Stimulated activated CD8-positive, alpha-beta memory T cell treated with anti-CD3 and anti-CD28 coated beads, Interleukin-7, amount 100 ng/mL, for 48 hours (primary cell): ENCODE measurements around the gene MAFG.
A peak's percentile ranks its signal among the peaks of the same experiment; 100 is the strongest.

Experiments
- DNase-seq, 2 donors: peaks; one replicate each; pipeline ENCODE4 v3.0.0-alpha.2; 2020; ENCODE audit warnings: low read depth in 1 of 2; ENCODE audit errors: extremely low read depth in 1 of 2

MAFG gene

DNA sequence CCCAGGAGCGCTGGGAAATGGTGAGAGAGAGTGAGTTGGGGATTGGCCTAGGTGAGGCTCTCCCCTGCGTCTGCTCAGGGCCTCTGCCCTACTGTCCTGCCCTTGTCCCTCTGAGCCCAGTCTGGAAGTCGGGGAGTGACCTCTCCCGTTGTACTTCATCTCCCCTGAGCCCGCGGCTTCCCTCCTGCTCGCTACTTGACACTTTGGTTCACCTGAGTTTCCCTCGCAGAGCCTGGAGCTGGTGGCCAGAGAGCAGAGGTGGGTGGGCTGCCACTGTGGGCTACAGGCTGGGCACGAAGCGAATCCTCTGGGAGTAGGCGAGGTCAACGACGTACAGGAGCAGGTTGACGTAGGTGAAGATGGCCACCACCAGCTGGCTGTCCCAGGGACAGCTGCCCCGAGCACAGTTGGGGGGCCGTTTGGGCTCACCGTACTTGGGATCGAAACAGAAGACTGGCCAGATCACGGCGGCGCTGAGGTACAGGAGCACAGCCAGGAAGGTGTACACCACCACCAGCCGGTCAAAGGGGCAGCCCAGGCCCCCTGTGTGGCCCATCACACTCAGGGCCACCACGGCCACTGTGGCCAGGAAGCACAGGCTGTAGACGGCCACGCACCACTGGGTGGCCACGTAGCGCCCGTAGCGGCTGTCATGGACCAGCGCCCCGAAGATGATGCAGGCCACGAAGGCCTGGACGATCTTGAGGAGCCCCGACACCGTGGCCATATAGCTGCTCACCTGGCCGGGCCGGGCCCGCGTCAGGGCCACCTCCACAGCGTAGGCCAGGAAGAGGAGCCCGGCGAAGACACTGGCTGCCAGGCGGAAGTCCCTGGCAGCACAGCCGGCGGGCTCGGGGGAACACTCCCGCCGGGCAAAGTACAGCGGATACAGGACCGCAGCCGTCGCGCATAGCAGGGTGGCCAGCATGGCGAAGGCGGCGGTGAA is 13.3 kb upstream of the MAFG start:
- DNase-seq, result no peak

DNA sequence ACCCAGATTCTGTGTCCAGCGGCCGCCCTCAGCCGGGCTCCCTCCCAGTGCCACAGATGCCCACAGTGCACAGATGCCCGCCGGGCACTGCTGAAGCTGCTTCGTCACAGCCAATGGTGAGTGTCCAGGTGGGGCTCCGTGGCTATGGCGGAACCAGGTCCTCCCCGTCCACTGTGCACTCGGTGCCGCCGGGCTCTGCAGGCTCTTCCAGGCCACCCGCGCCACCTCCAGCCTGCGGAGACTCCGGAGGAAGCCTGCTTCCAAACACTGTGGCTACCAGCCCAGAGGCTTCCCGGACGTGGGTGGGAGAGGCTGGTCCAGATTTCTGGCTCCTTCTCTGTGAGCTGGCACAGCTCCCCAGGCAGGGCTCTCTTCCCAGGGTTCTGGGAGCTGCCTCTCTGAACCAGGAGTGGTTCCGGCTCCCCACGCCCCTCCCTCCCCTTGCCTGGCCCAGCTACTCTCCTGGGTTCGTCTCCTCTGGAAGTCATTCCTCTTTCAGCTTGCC is 12.4 kb upstream of the MAFG start:
- no peak for DNase-seq

DNA sequence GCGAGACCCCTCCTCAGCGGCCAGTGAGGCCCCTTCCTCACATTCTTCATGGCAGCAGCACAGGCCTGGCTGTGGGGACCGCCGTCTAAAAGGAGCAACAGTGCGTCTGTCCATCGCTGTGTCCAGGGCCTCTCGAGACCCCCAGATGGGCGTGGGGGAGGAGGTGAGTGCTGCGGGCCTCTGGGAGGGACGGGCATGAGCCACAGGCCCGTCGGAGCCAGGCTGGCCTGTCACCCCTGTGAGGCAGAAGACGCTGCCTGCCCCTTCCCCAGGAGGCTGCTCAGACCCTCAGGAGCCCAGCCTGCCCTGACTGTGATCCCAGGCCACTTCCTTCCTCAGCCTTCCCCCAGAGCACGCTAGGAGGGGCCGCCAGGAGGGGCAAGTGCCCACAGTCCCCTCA is 11.7 kb upstream of the MAFG start:
- DNase-seq, result no peak

DNA sequence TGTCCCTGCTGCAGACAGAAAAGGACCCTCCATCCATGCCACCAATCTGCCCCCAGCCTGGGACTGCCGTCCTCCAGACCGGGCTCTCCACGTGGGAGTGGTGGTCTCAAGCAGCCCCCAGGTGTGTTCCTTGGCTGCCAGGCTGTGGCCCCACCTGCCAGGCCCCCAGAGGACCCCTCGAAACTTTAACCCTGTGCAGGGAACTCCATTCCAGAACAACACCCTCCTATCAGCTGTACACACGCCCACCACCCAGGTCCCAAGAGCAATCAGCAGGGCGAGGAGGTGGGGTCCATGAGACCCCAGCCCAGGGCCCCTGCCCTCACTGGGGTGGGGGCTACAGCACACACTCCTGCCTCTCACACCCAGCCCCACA is 8.2 kb upstream of the MAFG start:
- DNase-seq, result no peak

DNA sequence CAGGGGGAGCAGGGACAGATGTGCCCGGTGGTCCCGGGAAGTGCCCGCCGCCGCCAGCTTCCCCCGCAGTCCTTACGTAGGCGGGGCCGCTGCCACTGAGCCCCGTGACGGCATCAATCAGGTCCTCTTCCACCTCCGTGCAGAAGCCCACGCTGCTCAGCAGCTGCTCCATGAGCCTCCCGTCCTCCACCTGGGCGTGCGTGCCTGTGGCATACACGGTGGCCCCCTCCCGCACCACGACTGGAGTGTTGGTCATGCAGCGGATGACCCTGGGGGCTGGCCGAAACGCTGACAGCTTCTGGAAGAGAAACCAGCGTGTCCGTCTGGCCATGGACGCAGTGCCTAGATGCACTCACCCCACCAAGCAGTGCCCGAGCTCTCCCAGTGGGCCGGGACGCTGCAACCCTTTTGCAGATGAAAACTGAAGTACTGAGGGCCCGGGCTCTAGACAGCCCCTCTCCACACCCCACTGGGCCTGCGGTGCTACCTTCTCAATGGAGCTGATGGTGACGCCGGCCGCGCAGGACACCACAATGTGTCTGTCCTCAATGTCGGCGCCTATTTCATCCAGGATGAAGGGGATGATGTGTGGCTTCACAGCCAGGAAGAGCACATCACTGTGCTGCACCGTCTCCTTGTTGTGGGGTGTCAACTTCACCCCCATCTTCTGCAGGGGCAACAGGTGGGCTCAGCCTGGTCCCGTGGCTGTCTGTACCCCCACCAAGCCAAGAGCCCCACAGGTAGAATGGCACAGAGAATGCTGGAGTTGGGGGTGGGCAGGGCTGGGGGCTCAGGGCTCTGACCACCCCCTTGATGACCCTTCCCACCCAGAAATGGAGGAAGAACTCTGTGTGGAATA is 7.5 kb upstream of the MAFG start:
- DNase-seq, result no peak

DNA sequence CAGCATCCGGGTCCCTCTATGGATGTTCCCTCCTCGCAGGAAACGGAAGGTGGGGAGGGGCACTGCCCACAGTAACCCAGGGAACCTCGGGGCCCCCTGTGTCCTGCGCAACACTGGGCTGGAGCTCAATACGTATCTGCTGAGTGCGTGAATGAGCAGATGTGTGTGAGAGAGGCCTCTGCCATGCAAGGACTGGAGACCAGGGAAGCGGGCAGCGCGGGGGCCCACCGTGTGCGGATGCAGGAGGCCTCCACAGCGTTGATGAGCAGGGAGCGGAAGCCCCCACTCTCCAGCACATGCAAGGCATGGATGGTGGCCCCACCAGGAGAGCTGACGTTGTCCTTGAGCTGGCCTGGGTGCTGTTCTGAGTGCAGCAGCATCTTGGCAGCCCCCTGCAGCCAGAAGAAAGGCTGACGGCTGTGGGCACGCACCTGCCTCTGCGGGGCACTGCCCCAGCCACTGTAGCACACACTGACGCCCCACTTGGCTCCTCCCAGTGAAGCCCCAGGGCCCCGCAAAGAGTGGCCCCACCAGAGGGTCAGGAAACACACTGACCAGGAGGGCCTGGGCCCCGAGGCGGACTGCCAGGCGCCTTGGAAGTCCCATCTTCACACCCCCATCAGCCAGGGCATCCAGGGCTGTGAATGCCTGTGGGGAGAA is 6.7 kb upstream of the MAFG start:
- DNase-seq, result no peak

DNA sequence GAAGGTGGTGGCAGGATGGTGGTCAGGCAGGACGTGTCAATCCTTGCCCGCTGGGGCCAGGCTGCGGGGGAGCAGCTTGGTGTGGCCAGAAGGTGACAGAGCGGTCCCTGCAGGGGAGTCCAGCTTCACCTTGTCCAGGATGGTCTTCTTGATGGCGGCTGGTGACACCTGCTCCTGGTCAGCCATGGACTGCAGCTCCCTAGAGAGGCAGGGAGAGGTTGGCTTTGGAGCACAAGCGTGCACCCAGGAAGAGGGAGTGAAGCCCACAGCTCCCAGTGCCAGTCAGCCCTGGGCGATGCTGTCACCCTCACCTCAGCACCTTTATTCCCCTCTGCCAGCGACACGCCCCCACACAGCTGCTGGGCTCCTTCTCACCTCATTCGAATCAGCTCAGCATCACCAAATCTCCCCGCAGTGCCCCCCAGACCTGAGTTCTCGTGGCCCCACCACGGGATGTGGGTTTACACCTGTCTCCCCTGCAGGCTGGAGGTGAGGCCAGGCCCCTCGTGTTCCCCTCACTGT is 5.7 kb upstream of the MAFG start:
- no peak for DNase-seq

DNA sequence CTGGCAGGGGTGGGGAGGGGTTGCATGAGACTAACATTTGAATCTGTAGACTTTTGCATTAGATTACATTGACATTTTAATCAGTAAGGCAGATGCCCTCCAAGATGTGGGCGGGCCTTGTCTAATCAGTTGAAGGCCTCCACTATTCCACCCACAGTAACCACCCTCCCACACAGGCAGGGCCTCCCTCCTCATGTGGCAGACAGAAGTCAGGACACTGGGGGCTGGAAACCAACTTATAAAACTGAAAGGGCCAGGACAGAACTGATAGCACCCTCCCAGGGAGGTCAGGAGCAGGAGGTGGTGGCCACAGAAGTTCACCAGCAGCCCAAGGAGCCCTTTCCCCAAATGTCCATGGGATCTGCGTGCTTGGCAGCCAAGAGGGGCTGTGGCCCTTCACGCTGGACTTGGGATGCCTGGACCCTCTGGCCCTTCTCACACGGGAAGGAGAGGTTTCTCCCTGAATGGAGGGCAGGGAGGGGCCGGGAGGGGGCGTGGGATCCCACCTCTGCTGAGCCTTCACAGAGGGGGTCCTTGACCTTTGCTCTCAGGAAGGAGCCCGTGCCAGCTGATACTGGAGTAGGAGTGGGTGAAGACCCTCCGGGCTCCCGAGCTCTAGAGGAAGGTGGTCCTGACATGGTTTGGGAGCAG is 4.9 kb upstream of the MAFG start:
- DNase-seq, result no peak

DNA sequence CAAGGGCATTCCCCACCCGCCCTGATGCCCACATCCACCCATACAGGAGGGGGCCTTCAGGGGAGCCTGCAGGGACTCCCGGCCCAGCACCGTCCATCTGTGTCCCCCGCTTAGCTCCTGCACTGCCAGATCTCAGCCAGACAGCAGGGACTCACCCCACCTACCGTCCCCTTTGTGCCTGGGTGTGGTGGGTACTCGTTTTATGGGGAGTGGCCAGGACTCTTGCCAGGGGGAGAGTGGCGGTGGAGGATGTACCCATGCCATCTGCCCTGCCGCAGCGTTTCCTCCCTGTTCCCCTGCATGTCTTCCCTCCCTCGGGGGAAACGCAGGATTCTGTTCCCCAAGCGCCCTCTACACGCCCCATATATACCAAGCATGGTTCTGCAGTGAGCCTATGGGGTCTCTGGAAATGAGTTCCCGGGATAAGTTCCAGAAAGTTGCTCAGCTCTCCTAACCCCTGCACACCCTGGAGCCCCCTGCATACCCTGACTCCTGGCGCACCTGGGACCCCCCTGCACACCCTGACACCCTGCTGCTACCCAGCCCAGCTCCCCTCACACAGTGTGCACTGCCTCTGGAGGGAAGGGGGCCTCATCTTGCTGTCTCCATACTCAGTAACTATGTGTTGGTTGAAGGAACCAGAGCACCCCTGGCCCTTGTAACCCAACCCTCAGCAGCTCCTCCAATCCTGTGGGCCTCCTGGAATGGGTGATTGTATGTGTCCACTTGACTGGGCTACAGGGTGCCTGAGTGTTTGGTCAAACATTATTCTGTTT is 4.2 kb upstream of the MAFG start:
- no peak for DNase-seq

DNA sequence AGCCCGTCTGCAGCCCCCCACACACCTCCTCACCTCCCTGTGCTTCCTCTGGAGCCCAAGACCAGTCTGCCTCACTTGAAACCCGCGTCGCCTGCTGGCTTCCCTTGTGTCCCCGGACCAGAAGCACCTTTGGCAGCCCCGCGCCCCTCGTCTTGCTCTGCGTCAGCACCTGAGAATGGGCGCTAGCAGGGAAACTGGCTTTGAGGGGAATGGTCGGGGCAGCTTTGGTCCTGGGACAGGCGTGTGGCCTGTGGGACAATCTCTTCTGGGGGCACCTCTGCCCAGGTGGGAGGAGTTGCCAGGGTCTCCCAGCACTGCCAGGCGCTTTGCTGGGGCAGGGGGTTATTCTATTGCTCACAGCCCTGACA is 3.6 kb upstream of the MAFG start:
- no peak for DNase-seq

DNA sequence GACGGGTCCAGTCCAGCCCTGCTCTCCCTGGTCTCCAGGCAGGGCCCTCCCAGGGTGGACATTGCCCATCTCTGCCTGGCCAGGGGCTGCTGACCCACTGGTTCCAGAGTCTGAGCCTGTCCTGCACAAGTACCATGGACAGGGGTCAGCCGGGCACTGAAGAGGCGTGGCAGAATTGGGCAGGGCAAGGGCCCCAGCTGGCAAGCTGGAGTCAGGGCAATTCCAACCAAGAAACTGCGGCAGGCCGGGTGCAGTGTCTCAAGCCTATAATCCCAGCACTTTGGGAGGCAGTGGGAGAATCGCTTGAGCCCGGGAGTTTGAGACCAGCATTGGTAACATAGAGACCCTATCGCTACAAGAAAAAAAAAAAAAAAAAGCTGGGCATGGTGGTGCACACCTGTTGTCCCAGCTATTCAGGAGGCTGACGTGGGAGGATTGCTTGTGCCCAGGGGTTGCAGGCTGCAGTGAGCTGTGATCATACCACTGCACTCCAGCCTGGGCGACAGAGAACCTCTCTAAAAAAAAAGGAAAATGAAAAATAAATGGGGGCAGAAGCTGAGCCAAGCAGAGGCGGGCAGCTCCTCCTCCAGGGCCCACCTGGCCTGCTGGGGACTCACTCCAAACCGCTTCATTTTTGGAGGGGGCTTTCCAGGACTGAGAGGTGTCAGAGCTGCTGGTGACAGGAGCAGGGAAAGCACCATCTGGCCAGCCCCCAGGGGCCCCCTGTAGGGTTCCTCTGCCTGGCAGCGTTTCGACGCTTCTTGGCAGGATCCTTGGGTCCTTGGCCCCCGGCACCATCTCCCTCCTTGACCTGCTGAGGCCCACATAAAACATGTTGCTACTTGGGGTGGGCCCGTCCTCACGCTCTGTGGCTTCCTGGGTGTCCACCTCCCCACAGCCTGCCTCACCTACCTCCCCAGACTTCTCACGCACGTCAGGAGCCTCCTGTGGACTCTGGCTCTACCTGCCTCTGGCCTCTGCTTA is 2.9 kb upstream of the MAFG start:
- DNase-seq, result no peak

DNA sequence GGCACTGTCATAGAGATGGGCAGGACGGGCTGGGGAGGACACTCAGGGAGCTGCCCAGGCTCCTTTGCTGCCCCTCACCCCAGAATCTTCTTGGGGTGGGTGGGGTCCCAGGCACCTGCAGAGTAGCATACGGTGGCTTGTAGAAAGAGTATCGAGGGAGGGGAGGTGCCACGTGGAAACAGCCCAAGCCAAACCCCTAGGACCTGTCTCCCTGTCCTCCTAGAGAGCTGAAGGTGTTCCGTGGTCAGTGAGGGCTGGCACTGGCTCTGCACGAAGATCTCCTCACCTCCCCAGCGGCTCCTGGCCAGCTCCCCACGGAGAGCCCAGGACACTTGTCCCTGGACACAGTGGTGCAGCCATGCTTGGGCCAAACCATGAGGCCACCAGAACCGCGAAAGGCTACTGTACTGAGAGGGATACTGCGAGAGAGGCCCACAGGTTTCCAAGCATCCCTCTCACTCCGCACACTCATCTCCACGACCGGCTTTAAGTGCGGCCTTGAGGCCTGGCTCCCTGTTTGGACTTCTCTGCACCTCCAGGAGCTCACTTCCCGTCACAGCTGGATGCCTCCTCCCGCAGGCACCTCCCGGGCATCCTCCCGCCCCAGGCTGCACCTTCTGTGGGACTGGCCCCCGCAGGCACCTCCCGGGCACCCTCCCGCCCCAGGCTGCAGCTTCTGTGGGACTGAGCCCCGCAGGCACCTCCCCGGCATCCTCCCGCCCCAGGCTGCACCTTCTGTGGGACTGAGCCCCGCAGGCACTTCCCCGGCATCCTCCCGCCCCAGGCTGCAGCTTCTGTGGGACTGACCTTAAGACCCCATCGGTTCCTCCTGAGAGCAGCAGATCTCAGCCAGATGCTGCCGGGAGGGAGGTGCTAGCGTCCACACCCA is 2.0 kb upstream of the MAFG start:
- DNase-seq, result no peak

DNA sequence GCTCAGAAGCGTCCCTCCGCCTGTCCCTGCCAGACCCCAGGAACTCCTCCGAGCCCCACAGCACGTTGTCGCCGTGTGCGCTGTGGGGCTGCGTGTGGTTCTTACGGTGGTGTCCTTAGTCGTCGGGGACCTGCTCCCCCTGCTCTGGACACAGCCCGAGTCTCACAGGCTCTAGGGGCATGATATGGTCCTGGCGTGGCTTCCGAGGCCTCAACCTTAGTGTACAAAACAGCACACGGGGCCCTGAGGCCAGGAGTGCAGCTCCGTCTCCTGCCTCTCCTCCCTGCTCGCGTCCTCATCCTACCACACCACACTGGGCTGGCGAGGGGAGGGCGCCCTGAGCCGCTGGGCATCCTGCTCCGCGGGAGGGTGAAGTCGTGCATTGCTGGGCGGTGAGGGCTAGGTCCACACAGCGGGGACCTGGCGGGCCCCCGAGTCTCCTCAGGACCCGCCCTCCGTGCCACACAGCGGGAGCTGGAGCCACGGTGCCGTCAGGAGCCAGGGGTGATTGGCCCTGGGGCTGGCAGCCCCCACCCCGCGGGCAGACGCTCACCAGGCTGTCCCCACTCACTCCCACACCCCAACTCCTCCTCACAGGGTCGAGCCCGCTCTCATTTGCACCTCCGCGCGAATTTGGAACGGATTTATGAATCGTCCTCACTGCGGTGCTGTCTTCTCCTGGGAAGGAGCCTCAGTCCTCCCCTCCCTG is 1.2 kb upstream of the MAFG start:
- DNase-seq, result no peak

DNA sequence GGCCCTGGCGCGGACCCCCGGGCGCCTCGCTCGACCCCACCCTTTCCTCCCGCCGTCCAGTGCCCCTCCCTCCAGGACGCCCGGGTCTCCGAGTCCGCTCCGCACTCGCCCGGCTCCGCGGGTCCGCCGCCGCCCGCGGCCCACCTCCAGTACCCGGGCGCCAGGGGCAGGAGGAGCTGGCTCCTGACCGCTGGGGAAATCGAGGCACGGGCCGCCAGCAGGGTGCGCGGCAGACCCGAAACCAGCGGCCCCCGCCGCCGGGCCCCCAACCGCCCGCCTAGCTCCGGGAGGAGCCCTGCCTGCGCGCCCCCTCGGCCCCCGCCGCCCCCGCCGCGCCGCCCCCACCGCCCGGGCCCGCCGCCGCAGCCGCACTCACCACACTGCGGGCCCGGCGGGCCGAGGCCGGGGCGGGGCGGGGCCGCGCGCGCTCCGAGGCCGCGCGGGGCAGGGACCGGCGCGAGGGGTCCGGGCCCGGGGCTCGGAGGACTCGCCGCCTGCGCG is 333 bp downstream of the MAFG start:
- DNase-seq, result no peak

DNA sequence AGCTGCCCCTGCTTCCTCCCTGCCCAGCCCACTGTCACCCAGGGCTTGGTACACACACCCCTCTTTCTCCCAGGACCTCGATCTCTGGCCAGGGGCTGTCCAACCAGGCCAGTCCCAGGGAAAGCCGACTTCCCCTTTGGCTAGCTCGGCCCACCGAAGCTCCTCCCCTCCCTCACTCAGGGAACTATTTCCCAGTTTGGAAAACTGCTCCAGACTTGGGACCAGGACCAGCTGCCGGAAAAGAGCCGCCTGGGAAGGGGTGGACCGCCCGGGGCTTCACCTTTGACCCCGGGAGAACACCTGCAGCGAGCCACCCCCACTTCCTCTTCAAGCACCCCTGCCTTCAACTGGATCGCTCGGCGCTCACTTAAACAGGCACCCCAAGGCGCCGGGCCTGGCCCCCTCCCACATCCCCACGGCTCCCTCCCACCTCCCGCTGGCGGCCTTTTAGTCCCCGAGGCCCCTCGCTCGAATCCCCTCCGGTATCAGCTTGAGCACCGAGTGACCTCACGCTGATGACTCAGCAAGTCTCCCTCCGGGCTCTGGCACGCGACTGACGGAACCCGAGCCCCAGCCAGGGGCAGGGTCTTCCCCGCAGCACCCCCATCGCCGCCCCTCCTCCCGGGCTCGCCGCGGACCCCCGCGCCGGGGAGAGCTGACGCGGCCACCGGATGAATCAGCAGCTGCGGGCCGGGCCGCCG is 934 bp downstream of the MAFG start:
- peak in 1 of 2 donors; percentile 61 for DNase-seq

DNA sequence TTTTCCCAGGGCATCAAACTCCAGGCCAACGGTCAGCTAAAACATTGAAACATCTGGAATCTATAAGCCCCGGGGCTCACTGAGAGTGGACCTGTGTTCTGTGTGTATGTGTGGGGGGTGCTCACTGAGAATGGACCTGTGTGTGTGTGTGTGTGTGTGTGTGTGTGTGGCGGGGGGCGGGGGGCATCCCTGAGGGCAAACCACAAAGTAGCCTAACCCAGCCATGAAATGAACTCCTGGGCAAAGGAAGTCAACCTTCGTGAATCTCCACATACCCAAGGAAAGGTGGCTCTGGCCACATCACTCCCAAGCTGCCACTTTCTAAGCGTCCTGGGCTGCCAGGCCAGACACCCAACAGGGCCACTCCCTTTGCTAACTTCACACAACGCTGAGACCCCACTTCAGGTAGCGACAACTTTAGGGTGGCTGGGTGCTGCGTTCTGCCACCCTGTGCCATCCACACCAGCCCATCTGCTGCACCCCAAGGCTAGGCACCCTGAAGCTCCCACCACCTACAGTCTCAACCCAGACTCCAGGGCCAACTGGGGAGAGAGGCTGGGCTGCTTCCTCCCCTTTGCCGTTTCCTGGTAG is 1.6 kb downstream of the MAFG start:
- DNase-seq, result no peak
